ENCODE measurements around the gene SSC5D. TPM values are rescaled to one million over a fixed set of nuclear protein-coding genes. Genes with fewer than 3 reads are reported as not detected.
A peak's percentile ranks its signal among the peaks of the same experiment; 100 is the strongest.

SSC5D gene
- polyA plus RNA-seq, 3 donors, result 0.08 TPM; not detected in 2

DNA sequence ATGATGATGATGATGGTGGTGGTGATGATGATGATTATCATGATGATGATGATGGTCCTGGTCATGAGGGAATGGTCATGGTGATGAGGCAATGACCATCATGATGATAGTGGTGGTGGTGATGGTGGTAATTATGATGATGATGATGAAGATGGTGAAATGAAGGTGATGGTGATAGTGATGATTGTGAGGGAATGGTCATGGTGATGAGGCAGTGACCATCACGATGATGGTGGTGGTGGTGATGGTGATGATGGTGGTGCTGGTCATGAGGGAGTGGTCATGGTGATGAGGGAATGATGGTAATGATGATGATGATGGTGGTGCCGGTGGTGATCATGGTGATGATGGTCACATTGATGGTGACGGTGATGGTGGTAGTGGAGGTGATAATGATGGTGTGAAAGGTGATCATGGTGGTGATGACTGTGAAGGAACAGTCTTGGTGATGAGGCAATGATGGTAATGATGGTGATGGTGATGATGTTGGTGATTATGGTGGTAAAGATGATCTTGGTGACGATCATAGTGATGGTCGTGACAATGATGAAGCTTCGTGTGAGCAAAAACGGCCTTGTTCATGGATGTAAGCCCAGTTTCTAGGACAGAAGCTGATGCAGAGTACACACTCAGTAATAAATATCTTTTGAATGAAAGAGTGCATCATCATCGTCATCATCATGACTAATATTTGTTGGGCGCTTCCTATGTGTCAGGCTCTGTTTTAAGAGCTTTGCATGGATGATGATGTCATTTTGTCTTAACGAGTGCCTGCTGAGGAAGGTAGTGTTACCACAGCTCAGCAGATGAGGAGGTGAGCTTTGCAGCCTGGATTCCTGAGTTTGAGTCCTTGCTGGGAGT lies 31.4 kb downstream of the SSC5D start:
- Mint-ChIP-seq H3K4me1 (peaks cover 3% of the 10 kb centered on the region), H3K9me3 (no peaks in the 10 kb centered on the region), H3K27ac (no peak overlapping the region), H3K4me3 (no peak overlapping the region), H3K27me3 (ENCODE audit: low read depth in 3 of 3) (peaks cover 2 to 6% (median 4%) of the 10 kb centered on the region in 3 donors), H3K36me3 (no peaks in the 10 kb centered on the region)
- TF ChIP-seq, protein P1, sequence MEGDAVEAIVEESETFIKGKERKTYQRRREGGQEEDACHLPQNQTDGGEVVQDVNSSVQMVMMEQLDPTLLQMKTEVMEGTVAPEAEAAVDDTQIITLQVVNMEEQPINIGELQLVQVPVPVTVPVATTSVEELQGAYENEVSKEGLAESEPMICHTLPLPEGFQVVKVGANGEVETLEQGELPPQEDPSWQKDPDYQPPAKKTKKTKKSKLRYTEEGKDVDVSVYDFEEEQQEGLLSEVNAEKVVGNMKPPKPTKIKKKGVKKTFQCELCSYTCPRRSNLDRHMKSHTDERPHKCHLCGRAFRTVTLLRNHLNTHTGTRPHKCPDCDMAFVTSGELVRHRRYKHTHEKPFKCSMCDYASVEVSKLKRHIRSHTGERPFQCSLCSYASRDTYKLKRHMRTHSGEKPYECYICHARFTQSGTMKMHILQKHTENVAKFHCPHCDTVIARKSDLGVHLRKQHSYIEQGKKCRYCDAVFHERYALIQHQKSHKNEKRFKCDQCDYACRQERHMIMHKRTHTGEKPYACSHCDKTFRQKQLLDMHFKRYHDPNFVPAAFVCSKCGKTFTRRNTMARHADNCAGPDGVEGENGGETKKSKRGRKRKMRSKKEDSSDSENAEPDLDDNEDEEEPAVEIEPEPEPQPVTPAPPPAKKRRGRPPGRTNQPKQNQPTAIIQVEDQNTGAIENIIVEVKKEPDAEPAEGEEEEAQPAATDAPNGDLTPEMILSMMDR (IDR thresholded peaks at IDR 0.05), result no peak
- peak; percentile 25 to 73 (median 31) for DNase-seq
- no peak overlapping the region for H2AFZ ChIP-seq (ENCODE audit: insufficient read depth, low read depth, low read length, poor library complexity, severe bottlenecking)
- H3K9me3 ChIP-seq (replicated peaks in 1 of 2; ENCODE audit: control insufficient read depth in 1 of 2, insufficient read depth in 1 of 2, low read length in 2 of 2), result no peaks in the 10 kb centered on the region
- H3K4me3 ChIP-seq (replicated peaks in 1 of 3; ENCODE audit: low read depth in 2 of 3, low read length in 3 of 3), result no peak overlapping the region
- intact Hi-C loops (cut with micrococcal nuclease), result loop anchor here (5.0 kb wide), 2 partner anchors 88 to 113 kb away; partner anchors contain the start of gene ZNF865 (in 1 of the 2)
- H3K4me2 ChIP-seq (replicated peaks; ENCODE audit: extremely low read depth, low read length, poor library complexity, severe bottlenecking), result no peak overlapping the region
- H3K36me3 ChIP-seq (replicated peaks in 1 of 2; ENCODE audit: control insufficient read depth in 1 of 2, insufficient read depth in 2 of 2, low read length in 2 of 2), result no peaks in the 10 kb centered on the region
- H3K79me2 ChIP-seq (ENCODE audit: insufficient read depth, low read length), result no peaks in the 10 kb centered on the region
- H3K27me3 ChIP-seq (ENCODE audit: control insufficient read depth in 2 of 2, insufficient read depth in 2 of 2, low read length in 2 of 2), result no peaks in the 10 kb centered on the region
- H3K27ac ChIP-seq (ENCODE audit: low read depth in 1 of 2, low read length in 2 of 2), result no peak overlapping the region
- peaks cover 4 to 11% of the 10 kb centered on the region in 2 donors for H3K4me1 ChIP-seq (ENCODE audit: control insufficient read depth in 1 of 2, insufficient read depth in 2 of 2, low read length in 2 of 2)
- no peaks in the 10 kb centered on the region for H4K20me1 ChIP-seq (ENCODE audit: insufficient read depth, low read length)
- 88% methylated on average over 6 of the region's 10 CpGs for WGBS (ENCODE audit: insufficient coverage)
- H3K9ac ChIP-seq (ENCODE audit: insufficient read depth, low read length, poor library complexity, severe bottlenecking), result no peak overlapping the region

DNA sequence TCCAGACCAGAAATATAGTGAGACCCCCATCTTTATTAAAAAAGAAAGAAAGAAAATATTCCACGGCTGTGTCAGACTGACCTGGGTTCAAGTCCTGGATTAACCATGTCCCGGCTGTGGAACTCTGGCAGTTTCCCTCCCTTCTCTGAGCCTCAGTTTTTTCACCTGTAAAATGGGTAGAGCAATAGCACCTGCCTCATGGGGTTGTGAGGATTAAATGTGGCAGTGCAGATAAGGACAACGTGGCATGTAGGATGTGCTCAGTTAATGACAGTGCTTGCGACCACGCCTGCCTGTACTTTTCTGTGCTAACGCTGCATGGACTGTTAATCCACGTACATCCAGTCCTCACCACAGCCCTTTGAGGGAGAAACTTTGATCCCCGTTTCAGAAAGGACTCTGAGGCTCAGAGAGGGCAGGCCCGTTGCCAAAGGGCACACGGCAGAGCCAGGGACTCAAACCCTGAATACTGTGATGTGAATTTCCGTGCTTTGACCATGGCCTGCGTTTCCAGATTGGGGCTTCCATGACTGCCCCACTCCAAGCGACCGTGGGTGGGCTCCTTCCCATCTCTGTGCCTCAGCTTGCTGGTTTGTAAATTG lies 32.6 kb downstream of the SSC5D start:
- Histone ChIP-seq H4K20me1 (ENCODE audit: insufficient read depth, low read length) (no peaks in the 10 kb centered on the region), H3K27ac (ENCODE audit: low read depth in 1 of 2, low read length in 2 of 2) (no peak overlapping the region), H3K9me3 (replicated peaks in 1 of 2; ENCODE audit: control insufficient read depth in 1 of 2, insufficient read depth in 1 of 2, low read length in 2 of 2) (no peaks in the 10 kb centered on the region), H3K9ac (ENCODE audit: insufficient read depth, low read length, poor library complexity, severe bottlenecking) (no peak overlapping the region), H3K27me3 (ENCODE audit: control insufficient read depth in 2 of 2, insufficient read depth in 2 of 2, low read length in 2 of 2) (no peaks in the 10 kb centered on the region), H3K79me2 (ENCODE audit: insufficient read depth, low read length) (no peaks in the 10 kb centered on the region), H3K4me2 (replicated peaks; ENCODE audit: extremely low read depth, low read length, poor library complexity, severe bottlenecking) (no peak overlapping the region), H3K36me3 (replicated peaks in 1 of 2; ENCODE audit: control insufficient read depth in 1 of 2, insufficient read depth in 2 of 2, low read length in 2 of 2) (no peaks in the 10 kb centered on the region), H2AFZ (ENCODE audit: insufficient read depth, low read depth, low read length, poor library complexity, severe bottlenecking) (no peak overlapping the region), H3K4me1 (ENCODE audit: control insufficient read depth in 1 of 2, insufficient read depth in 2 of 2, low read length in 2 of 2) (peaks cover 4 to 11% of the 10 kb centered on the region in 2 donors), H3K4me3 (replicated peaks in 1 of 3; ENCODE audit: low read depth in 2 of 3, low read length in 3 of 3) (no peak overlapping the region)
- no peak overlapping the region for H3K4me3 Mint-ChIP-seq
- no peaks in the 10 kb centered on the region for H3K9me3 Mint-ChIP-seq
- H3K27me3 Mint-ChIP-seq (ENCODE audit: low read depth in 3 of 3), result peaks cover 1 to 4% (median 4%) of the 10 kb centered on the region in 3 donors
- WGBS (ENCODE audit: insufficient coverage), result 90% methylated on average over 9 of the region's 14 CpGs
- TF ChIP-seq, protein P1 (IDR thresholded peaks at IDR 0.05), result no peak
- peaks cover 3% of the 10 kb centered on the region for H3K4me1 Mint-ChIP-seq
- intact Hi-C loops (cut with micrococcal nuclease), result no loop called here
- no peak overlapping the region for H3K27ac Mint-ChIP-seq
- DNase-seq, result no peak
- no peaks in the 10 kb centered on the region for H3K36me3 Mint-ChIP-seq
